Activated naive CD4-positive, alpha-beta T cell treated with anti-CD3 and anti-CD28 coated beads for 36 hours (primary cell): ENCODE measurements around the gene RAET1L. TPM values are rescaled to one million over a fixed set of nuclear protein-coding genes. Genes with fewer than 3 reads are reported as not detected.
"Not testable (repeated sequence)": the region's sequence is repeated elsewhere in the genome, so short reads cannot be mapped to it uniquely, and the experiment has no call there.

Source experiments
- CTCF ChIA-PET: fragments of 350-600 bp; sonication (Branson Sonifier 250); formaldehyde crosslinking; loops from one replicate; lab custom pipeline; 2021; ENCODE audit warnings: antibody characterized with exemption; lab: Charles Lee
- DNase-seq: peaks from one replicate; pipeline ENCODE4 v3.0.0-alpha.2; 2020
- H3K27ac Mint-ChIP-seq: one replicate; pipeline ENCODE4 v1.8.0; 2021; ENCODE audit warnings: mild to moderate bottlenecking, mixed read lengths
- H3K27me3 Mint-ChIP-seq: one replicate; pipeline ENCODE4 v1.8.0; 2021; ENCODE audit warnings: low read depth, mixed read lengths
- H3K36me3 Mint-ChIP-seq: one replicate; pipeline ENCODE4 v1.8.0; 2021; ENCODE audit warnings: low read depth, mixed read lengths
- H3K4me1 Mint-ChIP-seq: one replicate; pipeline ENCODE4 v1.8.0; 2021; ENCODE audit warnings: low read depth, mixed read lengths
- H3K4me3 Mint-ChIP-seq: one replicate; pipeline ENCODE4 v1.8.0; 2021; ENCODE audit warnings: mild to moderate bottlenecking, moderate library complexity, mixed read lengths
- H3K9me3 Mint-ChIP-seq: one replicate; pipeline ENCODE4 v1.8.0; 2021; ENCODE audit warnings: mixed read lengths
- intact Hi-C: fragments of 100-400 bp; cut with micrococcal nuclease; formaldehyde crosslinking; loops from one replicate; pipeline ENCODE4 v1.15.1; 2023
- total RNA-seq, 2 experiments: library from RNA; stranded (reverse); gene quantifications; one replicate each; pipeline ENCODE4 v1.2.3, GENCODE V29; 2021

Gene RAET1L
- total RNA-seq, 2 experiments from 2014 or later: not detected

DNA sequence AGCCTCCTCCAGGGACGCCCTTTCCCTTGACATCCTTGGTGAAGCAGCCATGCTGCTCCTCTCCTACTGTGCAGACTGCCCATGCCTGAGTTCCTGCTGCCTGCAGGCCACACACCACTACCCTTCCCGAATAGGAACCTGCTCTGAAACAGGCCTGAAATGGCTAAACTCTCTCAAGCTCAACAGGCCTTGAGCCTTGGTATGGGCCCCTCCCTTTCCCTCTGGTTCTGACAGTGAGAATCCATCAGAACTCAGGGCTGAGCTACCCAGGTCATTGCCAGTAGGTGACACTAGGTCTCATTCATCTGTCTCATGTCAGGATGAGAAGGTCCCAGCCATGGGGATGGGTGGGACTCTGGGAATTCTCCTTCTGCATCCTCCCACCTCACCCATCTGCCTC, 25.7 kb downstream of the RAET1L start:
- DNase-seq: no peak
- H3K4me1 Mint-ChIP-seq: peaks cover 35% of the 10 kb centered on the region
- H3K27ac Mint-ChIP-seq: no peak overlapping the region
- intact Hi-C loops: loop anchor here (10.0 kb wide), 3 partner anchors 455 to 815 kb away; partner anchors contain the start of genes PLEKHG1 and PPIL4
- H3K36me3 Mint-ChIP-seq: peaks cover 3% of the 10 kb centered on the region
- peaks cover 43% of the 10 kb centered on the region for H3K27me3 Mint-ChIP-seq
- CTCF ChIA-PET: interaction anchor here (0.7 kb wide), 1 partner anchor 17 kb away, joined by 3 read pairs; no protein-coding TSS in a partner anchor
- no peaks in the 10 kb centered on the region for H3K9me3 Mint-ChIP-seq
- no peak overlapping the region for H3K4me3 Mint-ChIP-seq

DNA sequence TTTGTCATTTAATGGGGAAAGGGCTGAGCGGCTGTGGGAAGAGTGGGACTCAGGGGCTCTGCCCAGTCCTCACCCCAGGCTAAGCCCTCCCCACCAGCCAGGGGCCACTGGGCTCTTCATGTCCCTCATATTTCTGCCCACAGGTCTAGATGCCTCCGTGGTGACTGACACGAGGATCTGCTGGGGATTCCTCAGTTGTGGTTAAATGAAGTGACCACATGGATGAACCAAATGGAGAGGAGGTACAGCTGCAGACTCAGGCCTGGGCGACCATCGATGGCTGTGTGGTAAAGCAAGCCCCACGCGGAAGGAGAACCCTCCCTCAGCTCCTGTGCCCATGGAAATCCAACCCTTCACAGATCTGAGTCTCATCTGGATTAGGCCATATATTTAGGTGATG, 29.4 kb downstream of the RAET1L start:
- Mint-ChIP-seq H3K36me3 (peaks cover 3% of the 10 kb centered on the region), H3K27me3 (peaks cover 65% of the 10 kb centered on the region), H3K27ac (no peak overlapping the region), H3K4me3 (no peak overlapping the region), H3K4me1 (peaks cover 18% of the 10 kb centered on the region), H3K9me3 (no peaks in the 10 kb centered on the region)
- DNase-seq: no peak
- intact Hi-C loops: no loop called here
- CTCF ChIA-PET: interaction anchor here (1.7 kb wide), 1 partner anchor 11 kb away, joined by 6 read pairs; no protein-coding TSS in a partner anchor

DNA sequence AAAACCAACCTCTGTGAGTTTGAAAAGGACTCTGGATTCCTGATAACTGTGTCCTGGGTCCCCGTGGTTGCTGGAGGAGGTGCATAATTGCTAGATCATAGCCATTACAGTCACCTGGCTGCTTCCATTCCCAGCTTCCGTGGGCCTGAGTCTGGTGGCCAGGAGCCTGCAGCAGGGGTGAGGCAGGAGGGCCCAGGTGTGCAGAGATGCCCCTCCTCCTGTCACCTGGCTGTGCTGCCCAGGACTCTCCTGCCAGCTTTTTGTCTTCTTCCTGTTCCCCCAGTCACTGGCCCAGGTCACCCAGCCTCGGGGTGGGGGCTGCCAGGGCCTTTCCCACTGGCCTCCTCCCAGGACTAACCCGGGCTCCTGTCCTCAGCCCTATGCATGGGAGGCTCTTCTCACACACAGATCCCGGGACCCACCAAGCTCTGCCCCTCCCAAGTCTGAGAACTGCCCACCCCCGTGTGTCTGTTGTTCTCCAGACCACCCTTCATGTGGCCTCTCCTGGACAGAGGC, 30.0 kb downstream of the RAET1L start:
- no peak overlapping the region for H3K4me3 Mint-ChIP-seq
- intact Hi-C loops: no loop called here
- H3K27me3 Mint-ChIP-seq: peaks cover 71% of the 10 kb centered on the region
- H3K27ac Mint-ChIP-seq: no peak overlapping the region
- H3K9me3 Mint-ChIP-seq: no peaks in the 10 kb centered on the region
- H3K4me1 Mint-ChIP-seq: peaks cover 15% of the 10 kb centered on the region
- CTCF ChIA-PET: interaction anchor here (1.7 kb wide), 1 partner anchor 12 kb away, joined by 6 read pairs; no protein-coding TSS in a partner anchor
- no peak for DNase-seq
- H3K36me3 Mint-ChIP-seq: peaks cover 3% of the 10 kb centered on the region

DNA sequence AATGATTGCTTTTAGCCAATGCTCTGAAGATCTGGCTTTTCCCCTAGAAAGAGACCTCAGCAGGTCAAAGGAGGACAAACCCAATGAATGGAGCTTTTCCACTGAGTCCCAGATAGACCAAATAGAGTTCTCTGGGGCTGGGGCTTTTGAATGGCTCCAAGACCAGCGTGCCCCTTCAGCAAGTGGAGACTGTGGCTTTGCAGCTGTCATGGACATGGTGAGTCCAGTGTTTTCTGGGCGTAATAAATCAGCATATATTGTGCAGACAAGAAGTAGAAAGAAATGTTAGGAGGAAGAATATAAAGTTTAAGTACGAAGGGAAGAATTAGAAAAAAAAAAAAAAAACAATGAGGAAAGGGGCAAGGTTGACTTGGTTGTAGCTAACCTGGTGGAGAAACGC, 33.5 kb downstream of the RAET1L start:
- no peak overlapping the region for H3K27ac Mint-ChIP-seq
- peaks cover 24% of the 10 kb centered on the region for H3K4me1 Mint-ChIP-seq
- no peak overlapping the region for H3K4me3 Mint-ChIP-seq
- peaks cover 2% of the 10 kb centered on the region for H3K36me3 Mint-ChIP-seq
- peaks cover 80% of the 10 kb centered on the region for H3K27me3 Mint-ChIP-seq
- no peak for DNase-seq
- CTCF ChIA-PET: no interaction called here
- no peaks in the 10 kb centered on the region for H3K9me3 Mint-ChIP-seq
- intact Hi-C loops: loop anchor here (1.0 kb wide), 2 partner anchors 13 to 29 kb away; partner anchors contain the start of gene ULBP1

DNA sequence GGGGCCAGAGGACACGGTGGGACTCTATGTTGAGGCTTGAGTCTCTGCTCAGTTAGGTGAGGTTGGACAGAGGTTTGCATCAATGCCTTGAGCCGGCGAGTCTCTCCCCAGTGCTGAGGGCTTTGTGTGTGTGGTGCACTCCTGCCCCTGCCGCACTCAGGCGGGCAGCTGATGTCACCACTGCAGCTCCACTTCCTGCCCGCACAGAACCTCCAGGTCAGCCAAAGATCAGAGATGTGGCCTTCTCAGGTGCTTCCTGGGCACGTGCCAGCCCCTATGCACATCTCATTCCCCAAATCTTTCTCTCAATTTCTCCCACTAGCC, 33.9 kb downstream of the RAET1L start:
- intact Hi-C loops: loop anchor here (1.0 kb wide), 2 partner anchors 14 to 28 kb away; partner anchors contain the start of gene ULBP1
- DNase-seq, H3K36me3 Mint-ChIP-seq, H3K9me3 Mint-ChIP-seq, CTCF ChIA-PET, H3K27ac Mint-ChIP-seq: not testable (repeated sequence)
- Mint-ChIP-seq H3K4me3 (peak overlapping the region; percentile 53), H3K4me1 (peaks cover 24% of the 10 kb centered on the region), H3K27me3 (peaks cover 80% of the 10 kb centered on the region)

DNA sequence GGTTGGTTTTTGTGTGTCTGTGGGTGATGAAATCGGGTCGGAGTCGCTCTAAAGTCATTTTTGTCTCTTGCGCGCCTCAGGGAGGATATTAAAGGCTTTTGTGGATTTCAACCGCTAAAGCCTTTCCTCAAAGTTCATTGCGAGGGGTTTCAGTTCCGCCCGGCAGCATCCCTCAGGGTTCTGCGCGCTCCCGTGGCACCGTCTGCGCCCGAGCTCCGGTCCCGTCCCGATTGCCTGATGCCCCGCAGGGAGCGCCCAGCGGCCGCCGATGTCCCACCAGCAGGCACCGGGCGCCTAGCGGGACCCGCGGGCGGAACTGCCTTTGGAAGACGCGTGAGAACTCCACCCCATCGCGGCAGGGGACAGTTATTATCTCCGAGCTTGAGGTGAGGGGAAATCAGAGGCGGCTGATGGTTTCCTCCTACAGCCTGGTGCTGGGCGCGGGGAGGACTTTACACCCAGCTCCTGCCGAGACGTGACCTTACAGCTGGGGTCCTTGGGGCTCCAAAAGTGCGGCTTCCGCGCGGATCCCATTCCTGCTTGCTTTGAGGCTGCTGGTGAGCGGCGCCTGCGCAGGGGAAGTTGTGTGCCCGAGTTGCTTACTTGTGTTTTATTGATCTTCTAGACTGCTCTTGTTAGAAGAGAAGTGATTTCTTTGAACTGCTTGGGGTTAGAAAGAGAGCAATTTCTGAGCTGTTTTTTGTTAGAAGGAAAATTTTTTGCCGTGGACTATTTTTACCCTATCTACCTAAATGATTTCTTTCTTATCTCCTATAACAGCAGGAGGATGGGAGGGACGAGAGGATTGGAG, 34.5 kb downstream of the RAET1L start:
- Mint-ChIP-seq H3K27ac (no peak overlapping the region), H3K4me1 (peaks cover 24% of the 10 kb centered on the region), H3K27me3 (peaks cover 83% of the 10 kb centered on the region), H3K4me3 (peak overlapping the region; percentile 53), H3K36me3 (peaks cover 2% of the 10 kb centered on the region), H3K9me3 (no peaks in the 10 kb centered on the region)
- CTCF ChIA-PET: interaction anchor here (1.4 kb wide), 1 partner anchor 16 kb away, joined by 8 read pairs; no protein-coding TSS in a partner anchor
- intact Hi-C loops: loop anchor here (1.0 kb wide), 2 partner anchors 14 to 28 kb away; partner anchors contain the start of gene ULBP1
- peak; percentile 33 for DNase-seq

DNA sequence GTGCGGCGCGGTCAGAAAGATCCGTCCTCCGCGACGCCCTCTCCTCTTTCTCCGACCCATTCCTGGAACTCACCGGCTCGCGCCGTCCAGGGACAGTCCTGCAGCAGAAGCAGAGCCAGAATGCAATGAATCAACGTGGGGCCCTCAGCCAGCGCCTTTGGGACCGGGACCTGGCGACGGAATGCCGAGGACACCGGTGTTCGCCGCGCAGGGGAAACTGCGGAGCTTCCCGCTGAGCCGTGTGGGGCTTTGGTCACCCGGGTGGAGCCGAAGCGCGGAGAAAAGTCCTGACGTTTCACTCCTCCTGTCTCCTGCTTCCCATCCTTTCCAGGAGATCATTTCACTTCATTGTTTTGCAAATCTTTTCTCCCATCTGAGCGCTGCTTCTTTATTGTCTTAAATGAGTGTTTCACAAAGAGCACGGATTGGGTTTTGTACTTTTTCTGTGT, 35.1 kb downstream of the RAET1L start:
- Mint-ChIP-seq H3K27me3 (peaks cover 84% of the 10 kb centered on the region), H3K36me3 (peaks cover 2% of the 10 kb centered on the region), H3K9me3 (no peaks in the 10 kb centered on the region), H3K4me1 (peaks cover 24% of the 10 kb centered on the region), H3K27ac (no peak overlapping the region), H3K4me3 (peak overlapping the region; percentile 53)
- intact Hi-C loops: no loop called here
- no peak for DNase-seq
- CTCF ChIA-PET: interaction anchor here (1.4 kb wide), 1 partner anchor 17 kb away, joined by 8 read pairs; no protein-coding TSS in a partner anchor

DNA sequence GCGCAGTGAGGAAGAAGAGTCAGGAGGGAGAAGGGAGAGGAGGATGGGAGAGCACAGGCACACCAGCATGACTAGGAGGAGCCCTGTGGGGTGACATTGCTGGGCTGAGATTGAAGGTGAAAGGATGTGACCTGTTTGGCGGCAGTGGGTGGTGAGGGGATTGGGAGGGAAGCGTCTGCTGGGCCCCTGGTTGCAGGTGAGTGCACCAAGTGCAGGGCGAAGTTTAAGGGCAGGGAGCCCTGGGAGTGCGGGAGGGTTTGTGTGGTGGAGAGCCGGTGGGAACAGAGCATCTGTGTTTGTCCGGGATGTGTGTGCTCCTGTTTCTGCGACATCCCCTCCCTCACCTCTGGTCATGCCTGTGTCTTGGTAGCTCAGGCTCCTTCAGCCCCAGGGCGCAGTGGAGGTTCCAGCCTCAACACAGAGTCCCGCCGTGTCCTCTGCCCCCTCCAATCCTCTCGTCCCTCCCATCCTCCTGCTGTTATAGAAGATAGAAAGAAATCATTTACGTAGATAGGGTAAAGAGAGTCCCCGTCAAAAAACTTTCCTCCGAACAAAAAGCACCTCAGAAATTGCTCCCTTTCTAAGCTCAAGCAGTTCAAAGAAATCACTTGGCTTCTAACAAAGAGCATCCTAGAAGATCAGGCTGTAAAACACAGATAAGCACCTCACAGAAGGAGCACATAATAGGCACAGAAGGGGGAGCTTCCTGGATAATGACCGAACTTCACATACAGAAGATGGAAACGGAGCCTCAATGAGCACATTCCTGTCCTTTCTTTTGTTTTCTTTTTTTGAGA, 36.6 kb downstream of the RAET1L start:
- H3K36me3 Mint-ChIP-seq: peaks cover 2% of the 10 kb centered on the region
- no peaks in the 10 kb centered on the region for H3K9me3 Mint-ChIP-seq
- H3K4me1 Mint-ChIP-seq: peaks cover 24% of the 10 kb centered on the region
- DNase-seq: no peak
- no peak overlapping the region for H3K4me3 Mint-ChIP-seq
- CTCF ChIA-PET: interaction anchor here (0.9 kb wide), 1 partner anchor 33 kb away, joined by 3 read pairs; no protein-coding TSS in a partner anchor
- H3K27ac Mint-ChIP-seq: no peak overlapping the region
- intact Hi-C loops: no loop called here
- H3K27me3 Mint-ChIP-seq: peaks cover 83% of the 10 kb centered on the region

DNA sequence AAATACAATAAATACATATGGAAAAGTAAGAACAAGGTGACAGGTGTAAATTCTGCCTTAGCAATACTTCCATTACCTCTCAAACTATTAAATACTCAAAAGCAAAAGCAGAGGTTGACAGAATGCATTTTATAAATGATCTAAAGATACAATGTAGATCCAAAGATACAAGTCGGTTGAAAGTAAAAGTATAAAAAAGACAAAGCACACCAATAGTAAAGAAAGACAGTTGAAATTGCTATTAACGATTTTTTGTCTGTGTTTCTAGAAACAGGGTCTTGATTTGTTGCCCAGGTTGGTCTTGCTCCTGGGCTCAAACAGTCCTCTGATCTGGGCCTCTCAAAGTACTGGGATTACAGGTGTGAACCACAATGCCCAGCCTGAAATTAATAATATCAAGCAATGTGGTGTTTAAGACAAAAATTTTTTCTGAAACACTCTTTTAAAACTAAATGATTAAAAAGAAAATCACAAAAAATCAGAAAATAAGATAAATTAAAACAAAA, 37.7 kb downstream of the RAET1L start:
- no peak overlapping the region for H3K4me3 Mint-ChIP-seq
- H3K4me1 Mint-ChIP-seq: peaks cover 24% of the 10 kb centered on the region
- H3K9me3 Mint-ChIP-seq: no peaks in the 10 kb centered on the region
- H3K27me3 Mint-ChIP-seq: peaks cover 79% of the 10 kb centered on the region
- no peak overlapping the region for H3K27ac Mint-ChIP-seq
- peaks cover 2% of the 10 kb centered on the region for H3K36me3 Mint-ChIP-seq
- no peak for DNase-seq
- CTCF ChIA-PET: no interaction called here
- intact Hi-C loops: no loop called here

DNA sequence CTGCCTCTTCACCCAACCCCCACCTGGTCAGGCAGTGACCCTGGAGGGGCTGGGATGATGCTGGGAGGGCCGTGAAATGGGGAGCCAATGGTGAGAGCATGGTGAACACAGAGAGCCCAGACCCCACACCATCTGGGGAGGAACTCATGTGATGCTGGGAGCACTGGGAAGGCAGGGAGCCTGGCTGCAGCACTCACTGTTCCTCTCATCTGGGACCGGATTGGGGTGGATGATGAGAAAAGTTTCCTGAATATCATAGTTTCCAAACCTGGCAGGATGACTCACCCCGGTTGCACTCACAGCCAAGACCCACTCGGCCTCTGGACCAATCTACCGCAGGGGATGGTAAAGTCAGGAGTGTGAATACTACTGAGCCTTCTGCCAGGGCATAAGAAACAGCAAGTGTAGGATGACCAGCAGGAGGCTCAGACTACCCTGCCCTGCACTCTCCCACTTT, 39.8 kb downstream of the RAET1L start:
- H3K36me3 Mint-ChIP-seq: peaks cover 2% of the 10 kb centered on the region
- H3K9me3 Mint-ChIP-seq: no peaks in the 10 kb centered on the region
- no peak overlapping the region for H3K4me3 Mint-ChIP-seq
- CTCF ChIA-PET: interaction anchor here (1.2 kb wide), 1 partner anchor 54 kb away, joined by 4 read pairs; no protein-coding TSS in a partner anchor
- no peak overlapping the region for H3K27ac Mint-ChIP-seq
- peaks cover 15% of the 10 kb centered on the region for H3K4me1 Mint-ChIP-seq
- intact Hi-C loops: no loop called here
- peaks cover 72% of the 10 kb centered on the region for H3K27me3 Mint-ChIP-seq
- no peak for DNase-seq

DNA sequence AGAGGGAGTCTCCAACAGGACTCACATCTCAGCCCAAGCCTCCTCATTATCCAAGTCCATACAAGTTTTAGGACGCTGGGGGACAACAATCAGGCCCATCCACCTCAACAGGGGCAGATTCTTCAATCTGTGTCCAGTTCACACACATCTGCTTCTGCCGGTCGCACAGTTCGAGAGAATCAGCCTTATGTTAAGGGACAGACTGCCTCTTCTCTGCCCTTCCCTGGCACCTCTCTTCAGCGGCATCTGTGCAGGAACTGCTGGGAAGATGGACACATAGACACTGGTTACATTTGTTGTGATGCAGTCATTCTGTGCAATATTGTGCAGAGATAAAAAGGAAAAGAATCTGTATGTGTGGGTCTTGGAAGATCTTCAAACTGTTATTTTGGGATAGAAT, 40.6 kb downstream of the RAET1L start:
- Mint-ChIP-seq H3K27me3 (peaks cover 65% of the 10 kb centered on the region), H3K27ac (no peak overlapping the region), H3K4me3 (no peak overlapping the region), H3K9me3 (no peaks in the 10 kb centered on the region), H3K36me3 (peaks cover 2% of the 10 kb centered on the region), H3K4me1 (peaks cover 7% of the 10 kb centered on the region)
- CTCF ChIA-PET: no interaction called here
- no peak for DNase-seq
- intact Hi-C loops: no loop called here
